Epithelial cell of esophagus (primary cell): ENCODE results near the gene NEK6.
"Not testable (repeated sequence)": the region's sequence is repeated elsewhere in the genome, so short reads cannot be mapped to it uniquely, and the experiment has no call there.

Experiments used
- DNase-seq: peaks from one replicate; pipeline ENCODE4 v3.0.0; 2010; ENCODE audit warnings: low read depth
- H3K4me3 ChIP-seq: 2 replicates; pipeline ENCODE4 v1.5.1; 2011; ENCODE audit warnings: mild to moderate bottlenecking, low read length, control low read depth
- TF ChIP-seq, protein P1 (sequence below): IDR thresholded peaks from 2 replicates; pipeline ENCODE4 v1.5.1; 2011; ENCODE audit warnings: low read depth, mild to moderate bottlenecking, low read length, control low read depth, inconsistent platforms; ENCODE audit not compliant: insufficient read depth; ENCODE audit errors: missing control alignments

NEK6 gene

DNA sequence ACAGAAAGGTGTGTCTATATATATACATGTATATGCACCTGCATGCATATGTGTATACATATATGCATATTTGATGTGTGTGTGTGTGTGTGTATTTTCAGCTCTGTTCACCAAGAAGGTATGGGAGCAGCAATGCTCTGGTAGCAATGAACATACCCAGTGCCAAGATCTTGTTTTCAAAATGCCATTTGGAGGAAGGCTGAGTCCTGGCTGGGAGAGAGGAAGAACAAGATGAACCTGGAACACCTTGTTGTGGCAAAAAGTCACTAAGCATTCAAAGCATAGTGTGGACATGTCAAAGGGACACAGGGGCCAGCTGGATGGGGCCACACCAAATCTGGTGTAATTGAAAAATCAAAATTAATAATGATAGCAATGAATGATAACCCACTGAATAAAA lies 31.8 kb upstream of the NEK6 start:
- no peak for DNase-seq
- H3K4me3 ChIP-seq, result no peak overlapping the region
- TF ChIP-seq, protein P1, sequence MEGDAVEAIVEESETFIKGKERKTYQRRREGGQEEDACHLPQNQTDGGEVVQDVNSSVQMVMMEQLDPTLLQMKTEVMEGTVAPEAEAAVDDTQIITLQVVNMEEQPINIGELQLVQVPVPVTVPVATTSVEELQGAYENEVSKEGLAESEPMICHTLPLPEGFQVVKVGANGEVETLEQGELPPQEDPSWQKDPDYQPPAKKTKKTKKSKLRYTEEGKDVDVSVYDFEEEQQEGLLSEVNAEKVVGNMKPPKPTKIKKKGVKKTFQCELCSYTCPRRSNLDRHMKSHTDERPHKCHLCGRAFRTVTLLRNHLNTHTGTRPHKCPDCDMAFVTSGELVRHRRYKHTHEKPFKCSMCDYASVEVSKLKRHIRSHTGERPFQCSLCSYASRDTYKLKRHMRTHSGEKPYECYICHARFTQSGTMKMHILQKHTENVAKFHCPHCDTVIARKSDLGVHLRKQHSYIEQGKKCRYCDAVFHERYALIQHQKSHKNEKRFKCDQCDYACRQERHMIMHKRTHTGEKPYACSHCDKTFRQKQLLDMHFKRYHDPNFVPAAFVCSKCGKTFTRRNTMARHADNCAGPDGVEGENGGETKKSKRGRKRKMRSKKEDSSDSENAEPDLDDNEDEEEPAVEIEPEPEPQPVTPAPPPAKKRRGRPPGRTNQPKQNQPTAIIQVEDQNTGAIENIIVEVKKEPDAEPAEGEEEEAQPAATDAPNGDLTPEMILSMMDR, result no peak

DNA sequence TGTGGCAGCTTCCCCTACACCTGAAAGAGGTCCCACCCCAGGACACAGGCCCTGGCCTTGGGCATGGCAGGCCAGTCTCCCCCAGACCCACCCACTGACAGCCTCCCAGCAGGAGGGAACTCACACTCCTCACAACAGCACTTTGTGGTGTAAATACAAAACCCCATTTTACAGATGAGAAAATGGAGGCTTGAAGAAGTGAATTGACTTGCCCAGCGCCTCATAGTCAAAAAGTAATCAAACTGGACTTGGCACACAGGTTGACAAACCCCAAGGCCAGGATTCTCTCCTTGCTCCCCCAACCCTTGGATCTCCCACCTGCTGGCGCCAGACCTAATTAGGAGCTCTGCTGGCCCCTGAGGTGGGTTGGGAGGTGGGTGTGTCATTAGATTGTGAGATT lies 29.2 kb upstream of the NEK6 start:
- H3K4me3 ChIP-seq, result no peak overlapping the region
- TF ChIP-seq, protein P1, result no peak
- DNase-seq, result no peak

DNA sequence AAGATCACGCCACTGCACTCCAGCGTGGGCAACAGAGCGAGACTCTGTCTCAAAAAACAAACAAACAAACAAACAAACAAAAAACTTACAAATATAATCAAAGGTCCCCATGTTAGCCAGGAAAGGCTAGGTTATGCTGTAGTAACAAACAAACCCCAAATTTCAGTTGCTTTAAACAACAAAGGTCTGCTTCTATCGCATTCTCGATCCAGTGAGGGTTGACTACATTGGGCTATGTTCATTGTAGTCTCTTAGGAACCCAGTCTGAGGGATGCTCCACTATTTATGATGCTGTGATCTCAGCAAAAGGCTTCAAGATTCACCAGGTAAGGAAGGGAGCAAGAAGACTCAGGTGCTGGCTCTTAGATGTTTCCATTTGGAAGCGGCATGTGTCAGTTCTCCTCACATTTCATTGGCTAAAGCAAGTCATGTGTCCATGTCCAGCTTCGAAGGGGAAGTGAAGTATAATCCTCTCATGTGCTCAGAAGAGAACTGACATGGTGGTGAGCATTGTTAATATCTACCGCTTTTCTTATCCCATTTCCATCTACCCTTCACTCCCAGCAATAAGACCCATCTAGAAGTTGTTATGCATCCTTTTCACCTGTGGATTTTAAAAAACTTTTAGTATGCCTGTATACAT lies 26.5 kb upstream of the NEK6 start:
- TF ChIP-seq, protein P1, result no peak
- no peak for DNase-seq
- no peak overlapping the region for H3K4me3 ChIP-seq

DNA sequence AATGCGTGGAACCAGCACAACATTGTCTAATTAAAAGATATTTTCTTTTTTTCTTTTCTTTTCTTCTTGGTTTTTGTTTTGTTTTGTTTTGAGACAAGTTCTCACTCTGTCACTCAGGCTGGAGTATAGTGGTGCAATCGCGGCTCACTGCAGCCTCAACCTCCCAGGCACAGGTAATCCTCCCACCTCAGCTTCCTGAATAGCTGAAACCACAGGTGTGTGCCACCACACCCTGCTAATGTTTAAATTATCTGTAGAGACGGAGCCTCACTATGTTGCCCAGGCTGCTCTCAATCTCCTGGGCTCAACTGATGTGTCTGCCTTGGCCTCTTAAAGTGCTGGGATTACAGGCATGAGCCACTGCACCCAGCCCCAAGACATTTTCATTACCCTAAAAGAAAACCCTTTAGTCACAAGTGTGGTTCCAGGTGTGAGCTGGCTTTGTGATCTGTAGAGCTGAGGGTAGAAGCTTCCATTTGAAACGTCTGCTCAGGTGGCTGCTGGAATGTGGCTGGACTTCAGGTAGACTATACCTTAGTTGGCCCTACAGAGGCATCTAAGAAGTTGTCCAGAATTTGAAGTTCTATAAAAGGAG lies 19.1 kb upstream of the NEK6 start:
- H3K4me3 ChIP-seq, result no peak overlapping the region
- no peak for DNase-seq
- TF ChIP-seq, protein P1, result no peak

DNA sequence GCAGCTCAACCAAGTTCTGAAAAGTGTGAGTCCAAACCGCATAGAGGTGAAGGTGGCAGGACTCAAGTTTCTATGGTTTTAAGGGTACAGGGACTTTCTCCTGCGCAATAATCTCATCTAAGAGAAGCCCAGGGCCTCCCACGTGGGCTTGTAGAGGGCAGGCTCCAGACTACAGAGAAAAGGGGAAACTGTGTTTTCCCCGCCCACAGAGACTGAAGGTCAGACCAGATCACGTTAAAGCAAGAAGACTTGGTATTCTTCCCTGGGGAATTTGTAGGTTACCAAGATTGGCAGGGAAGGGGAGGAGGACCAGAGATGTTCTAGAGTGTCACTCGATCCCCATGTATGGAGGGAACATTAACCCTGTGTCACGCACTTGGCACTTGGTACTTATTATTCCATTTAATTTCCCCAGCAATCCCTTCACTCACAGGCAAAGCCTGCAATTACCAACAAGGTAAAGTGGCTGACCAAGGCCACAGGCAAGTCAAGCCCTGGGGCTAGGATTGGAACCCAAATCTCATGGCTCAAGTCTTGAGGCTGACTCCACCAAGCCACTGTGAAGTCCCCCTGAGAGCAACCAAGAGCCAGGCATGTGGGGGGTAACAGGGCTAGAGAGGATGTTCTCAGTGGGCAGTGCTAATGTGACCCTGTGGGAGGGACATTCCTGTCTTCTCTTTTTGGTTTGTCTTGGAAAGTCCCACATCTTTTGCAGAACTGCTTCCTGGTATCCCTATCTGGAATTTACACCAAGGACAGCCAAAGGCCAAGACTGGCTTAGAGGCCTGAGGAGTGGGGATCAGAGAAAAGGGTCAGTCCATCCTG lies 18.3 kb upstream of the NEK6 start:
- no peak for DNase-seq
- TF ChIP-seq, protein P1, result no peak
- no peak overlapping the region for H3K4me3 ChIP-seq

DNA sequence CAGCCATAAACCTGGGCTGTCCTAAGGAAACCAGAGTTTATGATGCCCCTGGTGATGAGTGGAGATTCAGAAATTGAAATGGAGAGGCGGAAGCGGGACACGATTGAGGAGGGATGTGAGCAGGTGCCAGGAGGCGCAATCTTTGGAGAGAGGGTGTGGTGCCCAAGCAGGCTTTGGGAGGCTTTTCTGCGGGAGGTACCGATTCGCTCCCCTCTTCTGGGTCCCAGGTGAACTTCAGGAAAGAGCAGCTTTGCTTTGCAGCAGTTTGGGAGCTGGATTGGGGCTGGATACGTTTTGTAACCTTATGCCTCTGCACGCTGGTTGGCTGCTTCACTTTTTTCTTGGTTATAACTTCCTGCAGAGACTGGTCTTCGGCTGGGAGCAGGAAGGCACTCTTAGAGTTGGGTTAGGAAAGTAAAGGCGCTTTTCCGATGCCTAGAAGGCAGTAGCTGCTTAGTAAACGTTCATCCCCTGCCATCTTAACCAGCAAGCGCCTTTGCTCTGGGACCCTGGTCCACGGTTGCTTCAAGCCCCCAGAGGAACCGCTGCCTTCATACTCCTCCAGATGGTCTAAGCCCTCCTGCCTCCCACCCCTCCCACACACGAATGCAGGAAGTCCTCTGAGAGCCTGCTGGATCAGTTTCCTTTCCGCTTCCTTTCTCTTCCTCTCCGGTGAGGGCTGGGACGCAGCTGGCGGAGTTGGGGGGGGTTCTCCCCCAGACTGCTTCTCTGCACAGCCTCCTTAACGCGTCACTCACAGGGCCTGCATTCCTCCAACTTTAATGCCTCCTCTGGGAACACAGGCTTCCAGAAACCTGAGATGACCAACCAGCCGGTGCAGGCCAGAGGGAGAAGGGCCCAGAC lies 15.2 kb upstream of the NEK6 start:
- H3K4me3 ChIP-seq, result no peak overlapping the region
- TF ChIP-seq, protein P1, result no peak
- DNase-seq, result no peak

DNA sequence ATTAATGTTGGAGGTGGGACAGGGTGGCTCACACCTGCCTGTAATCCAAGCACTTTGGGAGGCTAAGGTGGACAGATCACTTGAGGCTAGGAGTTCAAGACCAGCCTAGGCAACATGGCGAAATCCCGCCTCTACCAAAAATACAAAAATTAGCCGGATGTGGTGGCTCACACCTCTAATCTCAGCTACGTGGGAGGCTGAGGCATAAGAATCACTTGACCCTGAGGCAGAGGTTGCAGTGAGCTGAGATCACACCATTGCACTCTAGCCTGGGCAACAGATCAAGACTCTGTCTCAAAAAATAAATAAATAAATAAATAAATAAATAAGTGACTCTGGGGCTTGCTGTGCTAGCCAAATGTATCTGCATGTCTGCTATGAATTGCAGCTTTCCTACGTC lies 10.4 kb upstream of the NEK6 start:
- H3K4me3 ChIP-seq, DNase-seq: not testable (repeated sequence)
